GM19324 (cell line): ENCODE measurements around the gene HUWE1.

Experiments
- ATAC-seq: cut with Tn5 transposase; IDR thresholded peaks from one replicate; pipeline ENCODE4 v1.9.1; 2021; ENCODE audit warnings: mild to moderate bottlenecking, moderate library complexity; ENCODE audit not compliant: unreplicated experiment, low FRiP score

HUWE1 gene

DNA sequence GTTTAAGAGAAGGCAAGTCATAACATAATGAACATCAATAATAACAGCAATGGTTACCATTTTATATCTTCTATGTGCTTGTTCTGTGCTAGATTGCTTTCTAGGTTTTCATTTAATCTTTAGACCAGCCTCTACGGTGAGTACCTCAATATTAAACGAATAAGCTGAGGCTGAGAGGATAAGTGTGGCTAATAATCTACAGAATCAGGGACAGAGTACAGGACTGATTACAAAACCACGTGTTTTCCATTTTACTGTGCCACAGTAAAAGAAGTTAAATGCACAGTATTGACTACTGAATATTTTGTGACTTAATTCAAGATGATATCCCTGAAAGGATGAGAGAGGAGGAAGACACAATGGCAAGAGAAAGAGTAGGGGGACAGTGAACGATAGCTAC is 56.3 kb downstream of the HUWE1 start:
- no peak for ATAC-seq

DNA sequence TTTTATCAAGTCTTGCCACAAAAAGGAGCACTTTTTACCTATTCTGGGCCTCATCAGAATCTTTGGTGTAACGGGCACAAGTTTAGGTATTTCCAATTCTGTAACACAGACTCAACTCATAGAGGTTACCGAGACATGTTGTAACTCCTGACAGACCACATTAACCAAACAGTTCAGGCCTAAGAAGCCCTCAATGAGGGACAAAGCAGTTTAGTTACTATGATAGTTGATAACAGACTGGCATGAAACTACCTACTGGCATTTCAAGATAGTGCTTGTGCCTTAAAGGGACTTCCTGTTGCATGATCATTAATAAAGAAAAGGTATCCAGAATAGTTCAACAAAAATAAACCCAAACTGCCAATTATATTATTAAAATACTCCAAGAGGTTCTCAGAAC is 64.1 kb downstream of the HUWE1 start:
- no peak for ATAC-seq

DNA sequence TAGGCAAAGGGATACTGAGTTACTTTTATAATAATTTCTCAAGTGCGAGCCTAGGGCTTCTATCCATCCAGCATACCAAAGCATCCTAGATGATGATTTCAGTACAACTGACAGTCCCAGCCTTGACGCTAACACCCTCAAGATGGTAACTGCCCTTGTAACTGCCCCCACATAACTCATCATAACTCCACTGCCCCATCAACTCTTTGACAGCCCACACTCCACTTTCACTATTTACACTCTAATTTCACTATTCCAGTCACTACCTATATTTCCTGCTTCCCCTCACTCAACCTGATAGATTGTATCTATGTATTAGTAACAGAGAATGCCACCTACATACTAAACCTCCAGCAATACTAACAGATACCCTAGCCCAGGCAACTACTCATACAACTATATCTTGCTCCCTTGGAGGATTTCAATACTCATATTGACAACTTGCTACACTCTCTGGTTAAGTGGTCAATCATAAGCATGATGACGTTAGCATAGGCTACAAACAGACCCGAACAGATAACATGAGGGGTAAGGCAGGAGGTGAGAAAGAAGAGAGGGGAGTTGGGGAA is 65.0 kb downstream of the HUWE1 start:
- ATAC-seq, result no peak

DNA sequence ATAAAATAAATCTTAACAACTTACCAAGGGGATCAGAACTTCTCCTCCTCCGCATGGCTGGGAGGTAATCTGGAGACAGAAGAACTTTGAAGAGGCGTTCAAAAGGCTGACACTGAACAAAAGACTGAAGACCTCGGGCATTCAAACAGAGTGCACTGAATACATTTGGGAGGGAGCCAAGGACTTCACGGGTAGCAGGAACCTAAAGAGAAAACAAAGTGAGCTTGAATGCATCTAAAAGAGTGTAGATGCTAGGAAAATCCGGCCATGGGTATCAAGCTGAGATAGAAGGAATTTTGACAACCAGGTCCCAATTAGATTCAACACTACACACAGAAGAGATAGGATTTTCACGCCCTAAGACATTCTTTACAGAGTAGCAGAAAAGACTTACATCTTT is 69.6 kb downstream of the HUWE1 start:
- ATAC-seq, result no peak

DNA sequence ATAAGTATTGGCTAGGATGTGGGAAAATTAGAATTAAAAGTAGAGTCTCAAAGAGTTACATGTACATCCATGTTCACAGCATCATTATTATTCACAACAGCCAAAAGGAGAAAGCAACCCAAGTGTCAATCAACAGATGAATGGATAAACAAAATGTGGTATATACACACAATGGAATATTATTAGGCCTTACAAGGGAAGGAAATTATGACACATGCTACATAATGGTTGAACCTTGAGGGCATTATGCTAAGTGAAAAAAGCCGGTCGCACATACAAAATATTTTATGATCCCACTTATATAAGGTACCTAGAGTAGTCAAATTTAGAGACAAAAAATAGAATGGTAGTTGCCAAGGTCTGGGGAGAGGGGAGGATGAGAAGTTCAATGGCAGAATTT is 80.1 kb downstream of the HUWE1 start:
- no peak for ATAC-seq

DNA sequence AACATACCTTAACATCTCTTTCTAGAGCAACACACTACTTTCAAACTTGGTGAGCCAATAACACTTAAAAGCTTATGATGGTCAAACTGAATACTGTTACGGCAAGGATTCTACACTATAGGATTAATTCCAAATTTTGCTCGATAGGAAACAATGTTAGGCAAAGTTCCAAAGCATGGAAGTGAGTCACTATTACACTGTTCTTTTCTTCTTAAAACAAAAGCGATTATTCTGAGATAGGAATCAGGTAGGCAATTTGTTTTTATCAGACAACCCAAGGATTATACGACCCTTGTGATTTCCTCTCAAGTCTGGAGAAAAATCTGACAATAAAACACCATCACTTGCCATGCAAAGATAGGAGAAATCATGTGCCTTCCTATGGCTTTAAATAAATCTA is 81.5 kb downstream of the HUWE1 start:
- no peak for ATAC-seq

DNA sequence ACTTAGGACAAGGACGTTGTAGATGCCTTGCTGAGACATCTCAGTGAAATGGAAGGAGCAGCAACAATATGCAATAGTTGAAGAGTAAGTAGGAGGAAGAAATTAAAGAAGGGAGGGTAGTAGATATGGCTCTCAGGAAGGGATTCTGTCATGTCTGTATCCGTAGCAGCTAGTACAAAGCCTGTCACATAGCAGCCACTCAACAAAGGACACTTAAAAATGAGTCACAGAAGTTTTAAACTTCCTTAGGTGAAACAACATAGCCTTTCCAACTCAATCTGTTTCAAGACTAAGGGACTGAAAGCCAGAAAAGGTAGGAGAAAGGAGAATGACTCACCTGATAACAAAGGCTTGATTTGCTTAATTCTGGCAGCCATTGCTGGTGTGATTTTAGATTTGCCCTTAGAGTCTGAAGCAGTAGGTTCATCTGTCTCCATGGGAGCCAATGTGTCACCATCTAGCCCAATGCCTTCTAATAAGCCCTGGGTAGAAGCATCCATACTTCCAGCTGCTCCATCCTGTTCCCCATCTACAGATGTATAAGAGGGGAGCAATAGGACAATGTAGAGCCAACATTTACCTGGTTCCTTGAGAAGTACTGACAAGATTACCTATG is 86.6 kb downstream of the HUWE1 start:
- ATAC-seq, result no peak

DNA sequence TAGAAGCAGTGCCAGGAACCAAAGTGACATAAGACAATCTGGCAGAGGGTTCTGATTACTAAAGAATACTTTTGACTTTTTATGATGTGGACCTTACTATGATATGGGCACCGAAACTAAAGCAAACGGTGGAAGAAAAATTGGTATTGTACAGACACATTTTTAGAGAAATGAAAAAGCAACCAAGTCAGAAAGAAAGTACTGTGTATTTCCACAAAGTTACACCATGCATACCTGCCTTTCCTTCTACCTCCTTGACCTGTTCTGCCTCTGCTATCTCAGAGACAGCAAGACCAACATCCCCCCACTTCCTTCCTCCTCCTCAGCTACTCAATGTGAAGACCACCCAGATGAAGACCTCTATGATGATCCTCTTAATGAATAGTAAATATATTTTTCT is 88.3 kb downstream of the HUWE1 start:
- no peak for ATAC-seq

DNA sequence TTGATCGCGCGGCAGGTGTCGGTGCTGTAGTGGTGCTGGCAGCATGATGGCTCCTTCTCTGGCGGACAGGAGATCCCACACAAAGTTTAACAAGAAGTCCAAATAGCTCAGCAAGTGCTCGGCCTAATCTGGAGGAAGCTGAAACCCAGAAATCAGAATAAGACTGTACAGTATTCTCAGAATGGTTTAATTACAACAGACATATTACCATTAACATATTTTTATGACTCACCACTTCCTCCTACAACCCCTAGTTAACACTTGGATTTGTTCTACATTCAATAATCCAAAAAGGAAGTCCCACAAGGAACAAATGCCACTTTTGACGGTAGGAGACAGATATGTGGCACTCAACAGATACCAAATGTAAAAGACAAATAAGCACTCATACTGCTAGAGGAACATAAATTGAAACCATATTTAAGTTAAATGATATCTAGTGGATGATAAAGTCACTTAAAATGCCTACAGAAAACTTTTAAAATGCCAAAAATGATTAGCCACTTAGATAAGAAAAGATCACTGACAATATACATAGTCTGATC is 91.2 kb downstream of the HUWE1 start:
- ATAC-seq, result no peak

DNA sequence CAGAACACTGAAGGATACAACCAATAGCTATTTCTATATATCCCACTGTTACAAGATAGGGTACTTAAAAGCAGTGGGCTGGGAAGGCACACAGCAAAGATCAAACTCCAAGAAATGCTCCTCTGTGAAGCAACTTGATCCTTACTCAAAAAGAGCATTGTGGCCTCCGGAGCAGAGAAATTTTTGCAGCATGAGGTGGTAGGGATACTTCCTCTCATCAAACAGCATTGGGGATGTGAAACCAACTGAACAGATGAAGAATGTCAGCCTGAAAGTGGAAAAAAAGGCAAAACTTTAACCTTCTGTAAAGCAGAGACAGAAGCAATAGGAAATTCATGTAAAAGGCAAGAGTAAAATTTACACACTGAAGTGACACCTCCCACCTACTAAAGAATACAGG is 92.2 kb downstream of the HUWE1 start:
- no peak for ATAC-seq

DNA sequence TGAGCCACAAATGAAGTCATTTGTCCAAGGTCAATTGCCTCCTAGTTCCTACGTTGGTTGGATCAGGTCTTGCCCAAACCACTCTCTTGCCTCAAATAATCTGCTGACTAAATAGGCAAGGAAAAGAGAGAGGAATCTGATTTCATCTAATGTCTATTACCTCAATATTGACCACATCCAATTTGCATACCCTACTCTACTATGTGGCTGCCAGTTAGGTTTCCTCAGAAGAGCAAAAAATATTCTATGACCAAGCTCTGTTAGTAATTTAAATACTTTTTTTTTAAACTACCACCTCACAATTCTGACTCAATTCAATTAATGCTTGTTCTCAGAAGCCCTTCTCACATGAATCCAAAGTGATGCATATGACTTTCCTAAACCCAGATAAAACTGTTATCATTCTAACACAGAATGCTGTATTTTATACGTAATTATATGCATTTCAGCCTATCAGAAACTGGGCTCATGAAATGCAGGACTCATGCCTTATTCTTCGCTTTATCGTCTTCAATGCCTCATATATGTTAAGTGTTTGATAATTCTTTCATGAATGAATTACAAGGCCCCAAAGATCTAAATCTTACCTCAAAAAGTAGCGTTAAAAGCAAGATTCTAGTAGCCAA is 98.6 kb downstream of the HUWE1 start:
- no peak for ATAC-seq

DNA sequence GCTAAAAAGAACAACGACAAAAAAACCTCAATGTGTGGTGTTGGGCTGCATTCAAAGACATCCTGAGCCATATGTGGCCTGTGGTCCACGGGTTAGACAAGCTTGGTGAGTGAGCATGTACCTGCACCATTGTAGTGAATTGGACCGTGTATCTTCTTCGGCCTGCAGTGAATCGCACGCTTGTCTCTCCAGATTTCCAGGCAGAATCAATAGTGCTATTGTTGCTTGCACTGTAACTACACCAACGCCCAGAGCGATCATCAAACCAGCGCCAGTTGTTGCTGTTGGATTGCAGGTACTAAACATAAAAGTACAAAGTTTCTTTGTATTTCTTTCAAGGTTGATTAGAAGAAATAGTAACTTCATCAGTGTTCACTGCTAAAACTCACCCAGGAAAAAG is 101.6 kb downstream of the HUWE1 start:
- no peak for ATAC-seq

DNA sequence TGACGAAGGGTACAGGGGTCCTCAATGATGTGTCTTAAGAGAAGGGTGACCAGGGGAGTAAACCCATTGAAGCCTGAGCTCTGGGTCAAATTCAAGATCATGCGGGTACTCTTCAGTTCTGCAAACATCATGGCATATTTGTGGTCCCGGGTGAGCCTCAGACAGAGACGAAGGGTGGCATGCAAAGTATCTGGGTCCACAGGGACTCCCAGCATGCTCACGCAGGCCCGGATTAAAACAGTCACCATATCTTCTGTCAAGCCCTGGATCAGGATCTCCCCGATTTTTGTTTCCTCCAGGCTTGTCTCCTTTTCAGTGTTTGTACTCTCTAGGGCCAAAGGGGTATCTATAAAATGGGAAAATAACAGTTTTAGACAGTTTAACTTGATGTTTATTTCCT is 102.9 kb downstream of the HUWE1 start:
- no peak for ATAC-seq

DNA sequence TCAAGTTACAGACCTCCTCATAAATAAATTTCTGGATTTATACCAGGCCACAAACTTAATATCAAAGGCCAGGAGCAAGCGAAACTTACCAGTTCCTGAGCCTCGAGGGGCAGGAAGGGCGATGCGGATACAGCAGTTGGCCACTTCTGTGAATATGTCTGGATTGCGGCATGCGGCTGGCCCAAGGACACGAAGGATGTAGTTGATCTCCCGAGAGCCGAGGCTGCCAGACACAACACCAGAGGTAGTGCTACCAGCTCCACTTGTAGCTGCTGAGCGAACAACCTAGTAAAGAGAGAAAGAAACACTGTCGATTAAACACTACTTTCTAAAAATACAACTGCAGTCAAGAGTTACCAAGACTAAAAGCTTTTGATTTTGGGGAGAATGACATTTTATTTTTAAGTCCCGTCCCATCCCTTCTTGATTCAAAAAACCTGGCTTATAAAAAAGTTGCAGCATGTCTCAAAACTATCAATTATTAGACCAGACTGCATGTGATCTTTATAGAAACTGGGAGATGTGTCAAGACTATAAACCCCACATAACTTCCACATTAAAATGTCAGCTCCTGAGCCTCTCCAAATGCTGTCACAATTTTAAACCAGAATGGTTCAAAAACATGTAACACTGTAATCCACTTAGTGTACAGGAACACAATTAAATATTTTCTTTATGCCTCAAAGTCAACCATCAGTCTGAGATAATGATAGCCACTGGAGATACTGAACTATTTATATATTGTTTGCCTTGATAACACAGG is 105.6 kb downstream of the HUWE1 start:
- ATAC-seq, result no peak

DNA sequence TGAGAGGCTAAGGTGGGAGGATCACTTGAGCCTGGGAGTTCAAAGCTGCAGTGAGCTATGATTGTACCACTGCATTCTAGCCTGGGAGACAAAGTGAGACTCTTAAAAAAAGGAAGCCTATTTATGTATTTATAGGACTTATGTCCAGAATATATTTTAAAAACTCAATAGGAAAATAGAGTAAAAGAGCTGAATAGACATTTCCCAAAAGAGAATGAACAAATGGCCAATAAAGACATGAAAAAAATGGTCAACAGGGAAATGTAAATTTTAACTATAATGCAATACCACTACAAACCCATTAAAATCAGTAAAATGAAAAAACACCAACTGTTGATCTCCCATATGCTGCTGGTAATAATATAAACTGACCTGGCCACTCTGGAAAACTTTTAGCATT is 115.0 kb downstream of the HUWE1 start:
- ATAC-seq, result no peak

DNA sequence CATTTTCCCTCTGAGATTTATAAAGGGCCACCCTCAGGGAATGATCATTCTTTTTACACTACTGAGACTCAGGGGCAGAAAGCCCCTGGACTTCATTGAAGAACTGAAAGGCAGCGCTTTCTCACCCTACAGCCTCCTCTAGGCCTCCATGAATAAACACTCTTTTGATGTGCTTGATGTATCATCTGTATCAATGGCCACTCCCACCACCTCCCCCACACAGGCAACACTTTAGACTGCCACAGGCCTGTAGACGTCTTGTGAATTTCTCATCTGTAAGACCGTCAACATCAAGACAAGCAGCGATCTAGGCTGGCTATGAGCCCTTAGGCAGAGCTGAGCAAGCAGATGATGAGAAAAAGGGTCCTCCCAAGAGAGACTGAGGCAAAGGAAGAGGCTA is 123.2 kb downstream of the HUWE1 start:
- ATAC-seq, result no peak

DNA sequence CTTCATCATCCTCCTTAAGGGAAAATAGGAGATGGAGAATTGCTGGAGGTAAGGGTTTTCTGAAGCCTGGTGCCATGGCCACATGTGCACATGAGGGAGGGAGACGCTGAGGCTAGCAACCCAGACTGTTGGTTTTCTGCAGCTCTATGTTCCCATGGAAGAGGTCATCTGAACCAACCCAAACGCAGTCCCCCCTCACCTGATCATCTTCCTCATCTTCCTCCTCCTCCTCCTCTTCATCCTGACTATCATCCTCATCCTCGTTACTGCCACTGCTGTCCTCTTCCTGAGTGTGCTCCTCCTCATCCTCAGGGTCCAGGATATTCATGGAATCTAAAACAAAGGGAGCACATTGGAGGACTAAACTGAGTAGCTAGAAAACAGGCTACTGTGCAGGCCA is 124.6 kb downstream of the HUWE1 start:
- ATAC-seq, result no peak

DNA sequence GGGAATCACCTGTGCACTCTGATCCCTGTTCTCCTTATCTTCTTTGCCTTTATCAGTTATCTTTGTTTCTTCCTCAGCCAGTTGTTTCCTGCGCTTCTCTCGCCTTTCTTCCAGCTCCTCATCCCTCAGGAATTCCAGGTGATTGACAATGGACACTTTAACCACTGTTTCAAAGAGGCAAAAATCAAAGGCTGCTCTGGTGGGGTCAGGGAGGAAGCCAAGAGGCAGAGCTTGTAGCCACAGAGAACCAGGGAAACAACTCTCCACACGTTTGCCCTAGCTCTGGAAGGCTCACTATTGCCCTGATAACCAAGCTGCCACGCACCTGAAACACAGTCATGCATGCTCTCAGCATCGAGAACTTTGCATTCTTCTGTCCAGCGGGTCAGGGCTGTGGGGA is 127.9 kb downstream of the HUWE1 start:
- ATAC-seq, result no peak

DNA sequence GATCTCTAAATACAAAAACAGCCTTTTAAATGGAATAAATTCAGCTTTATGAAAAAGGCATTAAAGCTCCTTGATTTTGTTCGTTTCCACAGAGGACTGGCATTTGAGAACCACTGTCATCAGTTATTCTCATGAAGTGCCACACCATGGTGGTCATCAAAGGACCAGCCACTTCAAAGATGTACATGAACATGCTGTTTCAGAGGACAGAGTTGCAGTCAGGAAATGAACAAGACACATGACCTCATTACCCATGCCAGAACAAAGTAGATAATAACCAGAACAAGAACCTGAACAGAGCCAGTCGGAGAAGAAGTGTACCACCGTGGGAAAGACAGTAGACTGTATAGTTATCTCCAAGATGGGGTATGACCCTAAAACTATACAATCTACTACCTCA is 129.7 kb downstream of the HUWE1 start:
- ATAC-seq, result no peak

DNA sequence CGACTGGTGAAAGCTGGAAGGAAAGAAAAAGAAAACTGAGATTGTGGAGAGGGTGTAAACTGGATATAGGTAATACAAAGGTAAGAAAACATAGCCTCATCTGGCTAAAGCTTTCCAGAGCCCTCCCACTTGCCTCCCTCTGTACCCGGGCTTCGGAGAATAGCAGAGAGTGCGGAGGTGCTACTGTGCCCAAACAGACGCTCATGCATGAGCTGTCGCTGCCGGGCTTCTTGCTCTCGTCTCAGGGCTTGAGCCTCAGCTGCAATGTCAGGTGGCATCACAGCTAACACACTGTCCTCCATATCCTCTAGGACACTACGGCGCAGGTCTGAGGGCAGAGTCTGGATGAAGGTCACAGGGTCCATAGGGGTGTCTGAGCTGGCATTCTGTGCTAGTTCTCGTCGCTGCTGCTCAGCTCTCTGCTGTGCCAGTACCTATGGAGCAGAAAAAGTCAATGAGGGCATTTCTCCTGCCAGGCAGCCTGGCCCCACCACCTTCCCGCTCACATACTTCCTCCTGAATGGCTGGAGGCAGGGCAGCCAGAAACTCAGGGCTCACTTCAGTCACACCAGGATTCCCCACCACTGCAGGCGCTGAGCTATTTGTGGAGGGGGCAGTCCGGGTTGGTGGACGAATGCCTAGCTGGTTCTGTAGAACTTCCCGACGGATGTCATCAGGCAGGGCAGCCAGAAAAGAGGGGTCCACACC is 135.6 kb downstream of the HUWE1 start:
- no peak for ATAC-seq

DNA sequence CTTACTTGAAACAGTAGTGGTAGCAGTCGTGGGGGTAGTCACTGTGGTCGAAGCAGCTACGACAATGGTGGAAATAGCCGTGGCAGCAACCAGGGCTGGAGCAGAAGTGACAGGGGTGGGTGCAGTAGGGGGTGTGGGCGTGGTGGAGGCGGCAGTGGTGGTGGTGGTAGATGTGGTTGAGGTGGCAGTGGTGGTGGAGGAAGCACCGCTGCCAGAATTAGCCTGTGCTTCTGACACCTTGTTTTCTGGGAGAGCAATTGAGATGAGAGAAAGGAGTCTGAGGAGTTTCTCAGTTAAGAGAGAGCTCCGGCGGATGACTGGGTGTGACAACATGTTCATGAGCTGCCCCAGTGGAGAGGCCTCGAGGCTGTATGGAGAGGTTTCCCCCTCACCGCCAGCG is 138.9 kb downstream of the HUWE1 start:
- ATAC-seq, result no peak
